ENCODE results near the gene CLCN6.

Gene CLCN6

GRCh38 chr1:11856698-11857097 is 50.7 kb downstream of the CLCN6 start:
- no peak for DNase-seq

DNA sequence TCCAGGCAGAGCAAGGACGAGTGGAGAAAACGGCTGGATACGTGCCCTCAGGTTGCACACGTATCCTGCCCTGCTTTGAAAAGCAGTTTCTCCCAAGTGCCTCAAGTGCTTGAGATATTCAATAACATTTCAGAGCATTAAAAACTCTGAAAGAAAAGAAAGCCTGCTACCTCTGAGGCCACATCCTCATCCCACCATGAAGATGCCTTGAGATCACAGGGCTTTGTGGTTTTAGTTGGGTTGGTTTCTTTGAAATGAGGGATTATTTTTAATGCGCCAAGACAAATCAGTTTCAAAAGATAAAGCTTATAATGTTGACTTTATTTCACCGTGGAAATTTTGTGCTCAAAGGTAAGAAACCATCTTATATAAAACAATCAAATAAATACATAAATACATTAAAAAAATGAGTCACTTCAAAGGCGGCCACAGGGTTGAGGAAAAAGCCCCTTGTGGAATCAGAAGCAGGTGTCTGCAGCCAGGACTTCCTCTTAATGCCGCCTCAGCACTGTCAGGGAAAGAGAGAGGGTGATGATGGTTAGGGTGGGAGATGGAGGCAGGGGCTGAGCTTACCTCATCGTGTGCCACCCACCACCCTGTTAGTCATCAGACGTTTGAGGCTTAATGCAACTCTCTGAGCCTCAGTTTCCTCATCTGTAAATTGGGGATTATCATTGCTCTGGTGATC is 51.3 kb downstream of the CLCN6 start:
- DNase-seq: no peak

DNA sequence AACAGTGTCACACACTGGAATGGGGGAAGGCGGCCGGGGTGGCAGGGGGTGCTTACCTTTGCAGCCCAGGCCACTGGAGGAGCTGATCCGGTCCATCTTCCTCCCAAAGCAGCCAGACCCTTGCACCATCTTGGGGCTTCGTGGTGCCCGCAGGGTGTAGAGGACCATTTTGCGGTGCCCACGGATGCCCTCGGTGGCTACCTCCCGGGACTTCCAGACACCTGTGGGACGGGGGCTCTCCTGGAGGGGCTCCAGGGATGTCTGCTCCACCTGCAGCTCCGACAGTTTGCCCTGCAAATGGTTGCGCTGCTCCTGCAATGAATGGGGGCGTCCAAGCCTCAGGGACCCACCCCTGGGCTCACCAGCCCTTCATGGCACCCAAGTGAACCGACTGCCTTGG is 52.2 kb downstream of the CLCN6 start:
- no peak for DNase-seq

DNA sequence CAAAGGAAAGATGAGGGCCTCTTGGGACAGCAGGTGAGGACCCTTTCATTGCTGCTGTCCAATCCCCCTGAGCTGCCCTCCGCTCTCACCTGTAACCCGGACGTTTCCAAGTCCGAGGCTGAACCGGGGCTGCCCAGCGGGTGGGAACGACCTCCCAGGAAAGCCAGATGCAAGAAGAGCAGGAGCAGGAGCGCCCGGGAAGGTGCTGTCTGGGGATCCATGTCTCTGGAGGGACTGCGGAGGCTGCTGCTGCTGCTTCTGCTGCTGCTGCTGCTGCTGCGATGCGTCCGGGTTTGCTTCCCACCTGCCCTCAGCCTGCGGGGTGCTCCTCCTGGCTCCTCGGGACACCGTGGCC is 52.6 kb downstream of the CLCN6 start, which contains the start of gene NPPB:
Gene NPPB (minus strand): TSS at position 333 of the 355 bp plus-strand sequence. CDS start 112 bp downstream, at position 221.
- no peak for DNase-seq

DNA sequence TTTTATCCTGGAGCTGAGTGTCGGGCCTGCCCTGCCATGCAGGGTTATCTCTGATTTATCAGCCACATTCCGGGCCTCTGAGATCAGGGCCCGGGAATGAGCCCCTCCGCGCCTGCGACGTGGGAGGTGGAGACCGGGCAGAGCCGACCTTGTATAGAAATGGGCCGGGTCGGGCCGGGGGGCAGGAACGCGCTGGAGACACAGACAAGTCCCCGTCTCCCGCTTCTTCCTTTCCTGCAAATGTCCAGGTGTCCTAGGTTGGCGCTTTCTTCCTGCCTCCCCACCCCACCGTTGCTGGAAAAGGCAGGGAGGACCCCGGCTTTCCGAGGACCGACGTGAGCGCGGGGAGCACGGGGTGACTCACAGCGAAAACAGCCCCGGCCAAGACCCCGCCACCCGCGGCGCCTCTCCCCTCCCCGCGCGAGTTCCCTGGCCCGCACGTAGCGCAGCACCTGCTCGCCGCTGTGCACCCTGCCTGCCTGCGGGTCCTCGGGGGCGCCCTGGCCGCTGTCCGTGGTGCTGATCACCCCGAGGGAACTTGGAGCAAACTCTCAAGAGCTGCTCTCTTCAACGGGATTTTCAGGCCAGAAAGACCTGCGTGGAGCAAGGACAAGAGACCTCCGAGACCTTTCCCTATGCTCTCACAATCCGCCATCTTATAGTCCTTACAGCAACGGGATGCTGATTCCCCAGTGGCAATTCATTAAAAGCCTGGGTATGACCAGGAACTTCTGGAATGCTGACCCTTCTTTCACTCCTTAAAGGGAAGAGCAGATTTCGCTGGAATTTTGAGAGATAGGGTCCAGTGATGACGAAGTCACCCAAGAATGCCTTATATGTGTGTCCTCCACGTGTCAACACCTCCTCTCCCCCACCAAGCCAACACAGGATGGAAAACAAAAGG is 53.2 kb downstream of the CLCN6 start:
- DNase-seq: peak; percentile 70

GRCh38 chr1:11860083-11860482 is 54.1 kb downstream of the CLCN6 start:
- no peak for DNase-seq

GRCh38 chr1:11860587-11860986 is 54.6 kb downstream of the CLCN6 start:
- no peak for DNase-seq

GRCh38 chr1:11862890-11863289 is 56.9 kb downstream of the CLCN6 start:
- DNase-seq: peak; percentile 33

DNA sequence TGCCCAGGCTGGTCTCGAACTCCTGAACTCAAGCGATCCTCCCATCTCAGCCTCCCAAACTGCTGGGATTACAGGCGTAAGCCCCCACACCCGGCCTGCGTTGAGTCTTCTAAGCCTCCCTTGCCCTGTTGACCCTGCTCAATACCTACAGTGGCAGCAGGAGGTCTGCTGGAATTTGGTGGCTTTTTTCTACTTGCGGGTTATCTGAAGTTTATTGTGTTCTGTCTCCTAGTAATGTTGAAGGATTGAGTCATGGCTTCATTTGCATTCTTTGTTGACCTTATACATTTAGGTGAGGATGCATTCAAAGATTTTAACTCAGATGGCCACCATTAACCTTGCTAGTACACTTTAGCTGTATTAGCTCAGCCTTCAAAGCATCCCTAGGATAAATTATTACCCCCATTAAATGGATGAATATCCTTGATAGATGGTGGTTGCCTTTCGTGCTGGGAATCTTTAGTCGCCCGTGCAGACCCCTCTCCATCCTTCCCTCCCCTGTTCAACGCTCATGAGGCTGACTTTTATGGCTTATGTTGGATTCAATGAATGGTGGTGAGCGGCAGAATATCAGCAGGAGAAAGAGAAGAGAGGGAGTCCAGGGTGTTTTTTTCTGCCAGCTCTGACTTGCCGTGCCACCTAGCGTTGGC is 62.5 kb downstream of the CLCN6 start:
- no peak for DNase-seq

- no peak for DNase-seq
Measured at GRCh38 chr1:11869104-11869503, 63.1 kb downstream of the CLCN6 start.

DNA sequence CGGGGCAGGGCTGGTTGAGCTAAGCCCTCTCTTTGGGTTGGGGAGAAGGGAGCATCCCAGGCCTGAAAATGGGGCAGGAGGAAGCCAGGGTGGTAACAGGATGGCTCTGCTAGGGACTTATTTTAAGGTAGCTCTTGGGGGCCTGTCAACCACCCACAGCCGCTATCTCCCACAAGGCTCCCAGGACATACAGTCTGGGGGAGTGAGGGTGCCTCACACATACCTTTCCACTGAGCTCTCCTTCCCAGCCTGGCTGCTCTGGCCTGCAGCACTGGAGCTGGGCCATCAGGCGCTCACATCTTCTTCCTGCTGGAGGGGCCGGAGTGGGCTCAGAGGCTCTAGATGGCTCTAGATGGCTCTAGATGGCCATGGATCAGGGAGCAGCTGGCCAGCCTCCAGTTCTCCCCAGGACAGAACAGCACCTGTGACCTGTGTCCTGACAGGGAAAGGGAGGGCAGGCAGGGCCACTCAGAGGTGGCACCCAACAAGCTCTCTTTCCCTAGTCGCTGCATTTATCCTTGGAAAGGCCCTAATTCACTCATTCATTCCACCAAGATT is 63.7 kb downstream of the CLCN6 start:
- no peak for DNase-seq

DNA sequence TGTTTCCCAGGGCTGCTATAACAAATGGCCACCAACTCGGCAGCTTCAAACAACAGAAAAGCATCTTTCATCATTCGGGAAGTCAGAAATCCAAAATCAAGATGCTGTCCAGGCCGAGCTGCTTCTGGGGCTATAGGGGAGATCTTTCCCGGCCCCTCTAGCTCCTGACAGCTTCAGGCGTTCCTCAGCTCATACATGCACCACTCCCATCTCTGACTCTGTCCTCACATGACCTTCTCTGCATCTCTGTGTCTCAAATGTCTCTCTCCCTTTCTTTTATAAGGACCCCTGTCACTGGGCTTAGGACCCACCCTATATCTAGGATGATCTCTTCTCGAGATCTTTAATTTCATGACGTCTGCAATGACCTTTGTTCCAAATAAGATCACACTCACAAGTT is 66.6 kb downstream of the CLCN6 start:
- no peak for DNase-seq

GRCh38 chr1:11873395-11874257 is 67.6 kb downstream of the CLCN6 start:
- DNase-seq: no peak

GRCh38 chr1:11874258-11874562 is 68.2 kb downstream of the CLCN6 start:
- DNase-seq: no peak

DNA sequence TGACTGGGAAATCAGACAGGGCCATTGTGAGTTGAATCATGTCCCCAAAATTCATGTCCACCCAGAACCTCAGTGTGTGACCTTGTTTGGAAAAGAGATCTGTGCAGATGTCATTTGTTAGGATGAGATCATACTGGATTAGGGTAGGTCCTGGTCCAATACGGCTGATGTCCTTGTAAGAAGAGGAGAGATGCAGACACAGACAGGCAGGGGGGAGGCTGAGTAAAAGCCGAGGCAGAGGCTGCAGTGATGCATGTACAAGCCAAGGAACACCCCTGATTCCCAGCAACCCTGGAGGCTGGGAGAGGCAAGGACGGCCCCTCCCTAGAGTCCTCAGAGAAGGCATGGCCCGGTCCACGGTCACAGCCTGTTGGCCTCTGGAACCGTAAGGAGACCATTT is 68.6 kb downstream of the CLCN6 start:
- DNase-seq: no peak

GRCh38 chr1:11875094-11875493 is 69.1 kb downstream of the CLCN6 start:
- no peak for DNase-seq

- DNase-seq: no peak
Measured at GRCh38 chr1:11877074-11877473, 71.1 kb downstream of the CLCN6 start.

GRCh38 chr1:11878081-11878890 is 72.3 kb downstream of the CLCN6 start:
- DNase-seq: no peak

DNA sequence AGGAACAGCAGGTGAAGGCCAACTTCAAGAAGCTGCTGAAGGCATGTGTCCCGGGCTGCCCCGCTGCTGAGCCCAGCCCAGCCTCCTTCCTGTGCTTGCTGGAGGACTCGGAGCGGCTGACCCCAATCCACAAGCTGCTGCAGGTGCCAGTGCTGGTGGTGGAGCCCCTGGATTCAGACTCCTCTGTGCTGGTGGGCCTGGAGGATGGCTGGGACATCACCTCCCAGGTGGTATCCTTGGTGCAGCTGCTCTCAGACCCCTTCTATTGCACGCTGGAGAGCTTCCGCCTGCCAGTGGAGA is 72.8 kb downstream of the CLCN6 start:
- DNase-seq: no peak

- DNase-seq: no peak
Measured at GRCh38 chr1:11879311-11880180, 73.6 kb downstream of the CLCN6 start.

GRCh38 chr1:11880181-11880575 is 74.2 kb downstream of the CLCN6 start:
- DNase-seq: no peak
